Endodermal cell (in vitro differentiated cells): ENCODE data around the gene TNFRSF21. TPM values are rescaled to one million over a fixed set of nuclear protein-coding genes. Genes with fewer than 3 reads are reported as not detected.

Experiments
- DNase-seq: peaks from one replicate; pipeline ENCODE4 v3.0.0-alpha.2; 2017
- H3K27ac ChIP-seq: 2 replicates; pipeline ENCODE4 v1.5.1; 2013; ENCODE audit warnings: mild to moderate bottlenecking, low read depth, low read length, moderate library complexity
- H3K27me3 ChIP-seq: 2 replicates; pipeline ENCODE4 v1.6.1; 2013; ENCODE audit warnings: mild to moderate bottlenecking, low read length, moderate library complexity; ENCODE audit not compliant: insufficient read depth, control insufficient read depth, poor library complexity, severe bottlenecking
- H3K36me3 ChIP-seq: 2 replicates; pipeline ENCODE4 v1.7.0; 2013; ENCODE audit warnings: mild to moderate bottlenecking, low read length, moderate library complexity; ENCODE audit not compliant: control insufficient read depth, insufficient read depth
- H3K4me1 ChIP-seq: one replicate; pipeline ENCODE4 v1.7.0; 2013; ENCODE audit warnings: low read length; ENCODE audit not compliant: control insufficient read depth, insufficient read depth
- H3K4me3 ChIP-seq: 2 replicates; pipeline ENCODE4 v1.5.1; 2013; ENCODE audit warnings: mild to moderate bottlenecking, low read length, moderate library complexity
- H3K9ac ChIP-seq: 2 replicates; pipeline ENCODE4 v1.6.1; 2013; ENCODE audit warnings: mild to moderate bottlenecking, low read length, moderate library complexity; ENCODE audit not compliant: poor library complexity, severe bottlenecking; ENCODE audit errors: extremely low read depth
- H3K9me3 ChIP-seq: 2 replicates; pipeline ENCODE4 v1.6.1; 2013; ENCODE audit warnings: mild to moderate bottlenecking, low read length, moderate library complexity; ENCODE audit not compliant: control insufficient read depth
- H3K27ac Mint-ChIP-seq: 2 replicates; pipeline ENCODE4 v1.8.0; 2020; ENCODE audit warnings: mixed read lengths
- H3K27me3 Mint-ChIP-seq: 2 replicates; pipeline ENCODE4 v1.8.0; 2021; ENCODE audit warnings: mild to moderate bottlenecking, mixed read lengths; ENCODE audit not compliant: insufficient read depth
- H3K36me3 Mint-ChIP-seq: 2 replicates; pipeline ENCODE4 v1.8.0; 2020; ENCODE audit warnings: low read depth, mixed read lengths
- H3K4me1 Mint-ChIP-seq: 2 replicates; pipeline ENCODE4 v1.8.0; 2020; ENCODE audit warnings: mixed read lengths
- H3K4me3 Mint-ChIP-seq: 2 replicates; pipeline ENCODE4 v1.8.0; 2020; ENCODE audit warnings: mild to moderate bottlenecking, moderate library complexity, mixed read lengths
- H3K9me3 Mint-ChIP-seq: 2 replicates; pipeline ENCODE4 v1.8.0; 2020; ENCODE audit warnings: mild to moderate bottlenecking, mixed read lengths
- CTCF ChIP-seq: fragments of 200-600 bp; sonication (generic); conservative IDR thresholded peaks from 2 replicates; pipeline ENCODE4 v1.5.0; 2021; ENCODE audit warnings: antibody characterized with exemption, mild to moderate bottlenecking
- WGBS, 2 experiments: methylation state at CpG; one replicate each; pipeline versions ENCODE4 v1.1.5 to v1.1.7; 2013; ENCODE audit warnings: missing lambda C conversion rate in 2 of 2, mixed read lengths in 1 of 2; ENCODE audit not compliant: insufficient coverage in 1 of 2, insufficient read length in 1 of 2; 5-methylcytosine and 5-hydroxymethylcytosine counted together
- total RNA-seq, 2 donors: library from RNA; stranded (reverse); fragmentation: NEBNext Ultra II Directional in 1 of 2; extraction: Animal tissue kit (Norgen Biotek cat#: 25700) in 1 of 2; gene quantifications; 2 replicates in 1 of 2; 3 replicates in 1 of 2; pipeline ENCODE4 v1.2.1, GENCODE V29; 2021

TNFRSF21 gene
- total RNA-seq, 2 donors from 2014 or later = 63.3 to 93.2 TPM

GRCh38 chr6:47352966-47353365, 43.3 kb upstream of the TNFRSF21 start:
- no peak overlapping the region for H3K9ac ChIP-seq
- Mint-ChIP-seq H3K4me3 (no peak overlapping the region), H3K36me3 (no peaks in the 10 kb centered on the region), H3K9me3 (peaks cover 7% of the 10 kb centered on the region), H3K4me1 (peaks cover 11% of the 10 kb centered on the region), H3K27ac (no peak overlapping the region), H3K27me3 (peaks cover 2% of the 10 kb centered on the region)
- TF ChIP-seq CTCF = no peak
- no peaks in the 10 kb centered on the region for H3K27me3 ChIP-seq
- H3K4me1 ChIP-seq = peaks cover 4% of the 10 kb centered on the region
- H3K9me3 ChIP-seq = no peaks in the 10 kb centered on the region
- 87 to 100% methylated on average over 1 to 2 of the region's 2 CpGs for WGBS, 2 experiments
- no peaks in the 10 kb centered on the region for H3K36me3 ChIP-seq
- H3K4me3 ChIP-seq = no peak overlapping the region
- H3K27ac ChIP-seq = no peak overlapping the region
- no peak for DNase-seq

GRCh38 chr6:47352194-47352920, 42.7 kb upstream of the TNFRSF21 start:
- peak; percentile 73 for TF ChIP-seq CTCF
- no peak overlapping the region for H3K27ac Mint-ChIP-seq
- H3K4me1 Mint-ChIP-seq = peaks cover 11% of the 10 kb centered on the region
- Histone ChIP-seq H3K27me3 (no peaks in the 10 kb centered on the region), H3K4me3 (no peak overlapping the region), H3K4me1 (peaks cover 4% of the 10 kb centered on the region), H3K9me3 (no peaks in the 10 kb centered on the region), H3K36me3 (no peaks in the 10 kb centered on the region), H3K27ac (no peak overlapping the region), H3K9ac (no peak overlapping the region)
- peak; percentile 70 for DNase-seq
- H3K4me3 Mint-ChIP-seq = no peak overlapping the region
- peaks cover 7% of the 10 kb centered on the region for H3K9me3 Mint-ChIP-seq
- peaks cover 2% of the 10 kb centered on the region for H3K27me3 Mint-ChIP-seq
- WGBS, 2 experiments = 91% methylated on average over 5 of the region's 5 CpGs
- no peaks in the 10 kb centered on the region for H3K36me3 Mint-ChIP-seq

- Histone ChIP-seq H3K4me3 (no peak overlapping the region), H3K9me3 (no peaks in the 10 kb centered on the region), H3K36me3 (no peaks in the 10 kb centered on the region), H3K27me3 (no peaks in the 10 kb centered on the region), H3K4me1 (peaks cover 4% of the 10 kb centered on the region), H3K9ac (no peak overlapping the region), H3K27ac (no peak overlapping the region)
- no peak overlapping the region for H3K27ac Mint-ChIP-seq
- TF ChIP-seq CTCF = no peak
- peaks cover 7% of the 10 kb centered on the region for H3K9me3 Mint-ChIP-seq
- no peaks in the 10 kb centered on the region for H3K36me3 Mint-ChIP-seq
- no peak for DNase-seq
- H3K4me1 Mint-ChIP-seq = peaks cover 11% of the 10 kb centered on the region
- peaks cover 2% of the 10 kb centered on the region for H3K27me3 Mint-ChIP-seq
- no peak overlapping the region for H3K4me3 Mint-ChIP-seq
Measured at GRCh38 chr6:47351621-47352020, 41.9 kb upstream of the TNFRSF21 start.
